Stimulated activated CD8-positive, alpha-beta memory T cell treated with anti-CD3 and anti-CD28 coated beads, Interleukin-15, amount 100 ng/mL, for 4 hours (primary cell): ENCODE data around the gene KISS1.

ENCODE experiments used
- DNase-seq, 2 donors: peaks; one replicate each; pipeline ENCODE4 v3.0.0-alpha.2; 2020; ENCODE audit warnings: low read depth in 2 of 2

Gene KISS1

GRCh38 chr1:204218552-204218951, 22.3 kb upstream of the KISS1 start:
- no peak for DNase-seq

GRCh38 chr1:204217648-204218000, 21.3 kb upstream of the KISS1 start:
- DNase-seq: no peak

GRCh38 chr1:204216880-204217647, 20.8 kb upstream of the KISS1 start:
- no peak for DNase-seq

GRCh38 chr1:204216236-204216635, 19.9 kb upstream of the KISS1 start:
- no peak for DNase-seq

GRCh38 chr1:204213668-204214662, 17.7 kb upstream of the KISS1 start, which contains the start of gene GOLT1A:
TSS of gene GOLT1A (minus strand) at chr1:204213988. CDS start at chr1:204213906, 82 bp downstream.
- DNase-seq: no peak

GRCh38 chr1:204212715-204213114, 16.4 kb upstream of the KISS1 start:
- no peak for DNase-seq

- DNase-seq: no peak
Observed at GRCh38 chr1:204211046-204211445, 14.8 kb upstream of the KISS1 start.

GRCh38 chr1:204207136-204207616, 10.9 kb upstream of the KISS1 start:
- peak; percentile 39 to 47 for DNase-seq

- no peak for DNase-seq
Observed at GRCh38 chr1:204206121-204206520, 9.8 kb upstream of the KISS1 start.

- DNase-seq: no peak
Observed at GRCh38 chr1:204205486-204205885, 9.2 kb upstream of the KISS1 start.

GRCh38 chr1:204204944-204205343, 8.7 kb upstream of the KISS1 start:
- no peak for DNase-seq

- no peak for DNase-seq
Observed at GRCh38 chr1:204203206-204203767, 7.0 kb upstream of the KISS1 start.

GRCh38 chr1:204202481-204202880, 6.2 kb upstream of the KISS1 start:
- DNase-seq: no peak

GRCh38 chr1:204201348-204202040, 5.2 kb upstream of the KISS1 start:
- DNase-seq: no peak

- no peak for DNase-seq
Observed at GRCh38 chr1:204199579-204199978, 3.3 kb upstream of the KISS1 start.

- no peak for DNase-seq
Observed at GRCh38 chr1:204198348-204199340, 2.4 kb upstream of the KISS1 start.

- no peak for DNase-seq
Observed at GRCh38 chr1:204197068-204197467, 777 bp upstream of the KISS1 start.

- no peak for DNase-seq
Observed at GRCh38 chr1:204194771-204195170, 1.5 kb downstream of the KISS1 start.

- DNase-seq: no peak
Observed at GRCh38 chr1:204194080-204194479, 2.2 kb downstream of the KISS1 start.

- no peak for DNase-seq
Observed at GRCh38 chr1:204192589-204193352, 3.5 kb downstream of the KISS1 start.
